NK-92 treated with Interleukin-12 subunit alpha and Interleukin-12 subunit beta, amount 100 ng/mL, for 24 hours (cell line): Measurements from ENCODE around the gene SLC4A9.

Experiments
- DNase-seq: peaks from one replicate; lab custom pipeline; 2025; lab: John Stamatoyannopoulos, UW

The SLC4A9 gene

GRCh38 chr5:140362875-140363630 lies 3.1 kb downstream of the SLC4A9 start:
- DNase-seq, result peak; percentile 51

DNA sequence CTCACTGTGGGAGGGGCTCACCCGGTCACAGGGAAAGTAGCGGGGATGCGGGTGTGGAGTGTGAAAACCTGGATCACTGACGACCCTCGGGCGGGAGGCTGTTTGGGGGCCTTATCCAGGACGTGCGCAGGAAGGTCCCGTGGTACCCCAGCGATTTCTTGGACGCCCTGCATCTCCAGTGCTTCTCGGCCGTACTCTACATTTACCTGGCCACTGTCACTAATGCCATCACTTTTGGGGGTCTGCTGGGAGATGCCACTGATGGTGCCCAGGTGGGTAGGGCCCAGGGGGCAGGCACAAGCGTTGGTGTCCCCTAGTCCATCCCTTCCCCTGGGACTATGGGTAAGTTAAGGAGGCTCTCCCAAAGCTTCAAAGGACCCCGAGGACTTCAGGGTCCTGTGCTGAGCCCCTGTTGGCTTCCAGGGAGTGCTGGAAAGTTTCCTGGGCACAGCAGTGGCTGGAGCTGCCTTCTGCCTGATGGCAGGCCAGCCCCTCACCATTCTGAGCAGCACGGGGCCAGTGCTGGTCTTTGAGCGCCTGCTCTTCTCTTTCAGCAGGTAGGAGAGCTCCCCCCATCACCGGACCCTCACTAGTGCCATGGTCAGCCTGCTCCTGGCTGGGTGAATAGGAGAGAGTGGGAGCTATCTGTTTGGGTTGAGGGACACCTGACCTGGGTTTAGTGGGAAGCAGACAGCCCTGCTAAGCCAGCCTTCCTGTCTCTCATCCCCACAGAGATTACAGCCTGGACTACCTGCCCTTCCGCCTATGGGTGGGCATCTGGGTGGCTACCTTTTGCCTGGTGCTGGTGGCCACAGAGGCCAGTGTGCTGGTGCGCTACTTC lies 3.9 kb downstream of the SLC4A9 start:
- no peak for DNase-seq

DNA sequence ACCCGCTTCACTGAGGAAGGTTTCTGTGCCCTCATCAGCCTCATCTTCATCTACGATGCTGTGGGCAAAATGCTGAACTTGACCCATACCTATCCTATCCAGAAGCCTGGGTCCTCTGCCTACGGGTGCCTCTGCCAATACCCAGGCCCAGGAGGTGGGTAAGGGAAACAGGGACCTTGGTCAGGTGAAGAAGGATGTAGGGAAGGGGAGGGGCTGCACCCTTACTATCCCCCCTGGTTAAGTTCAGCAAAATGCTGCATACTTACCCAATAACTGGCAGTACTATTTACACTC lies 4.4 kb downstream of the SLC4A9 start:
- DNase-seq, result no peak

GRCh38 chr5:140365282-140365681 lies 5.3 kb downstream of the SLC4A9 start:
- no peak for DNase-seq

- DNase-seq, result no peak
Observed at GRCh38 chr5:140365941-140366340, 5.9 kb downstream of the SLC4A9 start.

- no peak for DNase-seq
Observed at GRCh38 chr5:140366589-140367255, 6.7 kb downstream of the SLC4A9 start.

DNA sequence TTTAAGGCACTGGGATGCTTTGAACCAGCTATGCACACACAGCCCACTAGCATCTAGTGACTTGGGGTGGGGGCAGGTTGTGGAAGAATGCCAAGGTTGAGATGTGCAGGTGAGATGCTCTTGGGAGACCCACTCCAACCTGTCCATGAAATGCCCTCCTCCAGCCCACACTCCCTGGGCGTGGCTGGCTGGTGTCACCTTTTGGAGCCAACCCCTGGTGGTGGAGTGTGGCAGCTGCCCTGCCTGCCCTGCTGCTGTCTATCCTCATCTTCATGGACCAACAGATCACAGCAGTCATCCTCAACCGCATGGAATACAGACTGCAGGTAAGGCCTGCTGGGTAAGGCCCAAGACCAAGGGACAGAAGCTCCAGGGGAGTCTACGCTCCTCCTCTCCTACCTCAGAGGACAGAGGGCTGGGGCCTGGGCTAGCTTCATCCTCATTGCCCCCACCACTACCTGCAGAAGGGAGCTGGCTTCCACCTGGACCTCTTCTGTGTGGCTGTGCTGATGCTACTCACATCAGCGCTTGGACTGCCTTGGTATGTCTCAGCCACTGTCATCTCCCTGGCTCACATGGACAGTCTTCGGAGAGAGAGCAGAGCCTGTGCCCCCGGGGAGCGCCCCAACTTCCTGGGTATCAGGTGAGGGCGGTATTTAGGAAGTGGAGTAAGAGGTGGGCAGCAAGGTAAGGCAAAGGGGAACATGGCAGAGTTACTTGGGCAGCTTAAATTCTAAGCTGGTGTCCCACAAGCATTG lies 7.4 kb downstream of the SLC4A9 start:
- DNase-seq, result no peak

DNA sequence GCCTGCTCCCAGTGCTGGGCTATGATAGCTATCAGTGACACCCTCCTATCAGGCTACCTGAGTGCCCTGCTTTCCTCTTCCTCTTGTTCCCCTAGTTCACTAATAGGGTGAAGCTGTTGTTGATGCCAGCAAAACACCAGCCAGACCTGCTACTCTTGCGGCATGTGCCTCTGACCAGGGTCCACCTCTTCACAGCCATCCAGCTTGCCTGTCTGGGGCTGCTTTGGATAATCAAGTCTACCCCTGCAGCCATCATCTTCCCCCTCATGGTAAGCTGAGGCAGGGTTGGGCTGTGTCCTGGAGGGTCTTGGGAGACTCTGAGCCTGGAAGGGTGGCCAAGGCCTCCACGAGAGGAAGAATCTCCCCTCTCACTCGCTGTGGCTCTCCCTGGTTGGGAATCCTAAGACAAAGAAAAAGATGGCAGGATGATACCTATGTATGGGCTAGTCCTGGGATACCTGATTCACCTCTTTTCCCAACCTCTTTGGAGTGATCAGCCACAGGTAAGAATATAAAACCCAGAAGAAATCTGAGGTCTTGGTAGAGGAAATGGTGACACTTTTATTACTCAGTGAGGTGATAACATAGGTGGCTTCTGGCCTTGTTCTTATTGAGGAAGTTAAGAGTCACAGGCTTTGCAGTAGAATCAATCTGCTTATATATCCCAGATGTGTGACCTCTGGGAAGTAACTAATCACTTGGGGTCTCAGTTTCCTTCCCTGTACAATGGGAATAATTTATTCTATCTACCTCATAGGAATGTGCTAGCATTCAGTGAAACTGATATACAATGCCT lies 11.6 kb downstream of the SLC4A9 start:
- DNase-seq, result no peak

DNA sequence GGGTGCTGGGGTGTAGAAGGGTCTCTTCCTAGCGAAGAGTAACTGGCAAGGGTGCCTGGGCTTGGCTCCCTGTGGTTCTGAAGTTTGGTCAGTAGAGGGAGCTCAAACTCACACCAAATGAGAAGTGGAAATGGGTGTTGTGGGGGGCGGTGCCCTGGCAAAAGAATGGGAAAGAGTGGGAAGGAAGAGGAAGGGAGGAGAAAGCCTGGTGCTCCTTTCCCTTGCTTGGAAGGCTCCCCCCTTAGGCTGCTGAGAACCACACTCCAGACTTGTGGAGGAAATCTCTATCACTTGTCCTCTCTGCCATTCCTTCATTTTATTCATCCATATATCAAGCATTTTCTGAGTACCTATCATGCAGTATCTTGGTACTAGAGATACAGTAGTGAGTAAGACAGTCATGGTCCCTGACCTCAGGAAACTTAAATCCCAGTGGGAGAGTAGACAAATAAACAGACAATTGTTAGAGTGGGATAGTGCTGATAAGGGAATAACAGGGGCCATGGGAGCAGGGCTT lies 13.0 kb downstream of the SLC4A9 start:
- DNase-seq, result no peak

DNA sequence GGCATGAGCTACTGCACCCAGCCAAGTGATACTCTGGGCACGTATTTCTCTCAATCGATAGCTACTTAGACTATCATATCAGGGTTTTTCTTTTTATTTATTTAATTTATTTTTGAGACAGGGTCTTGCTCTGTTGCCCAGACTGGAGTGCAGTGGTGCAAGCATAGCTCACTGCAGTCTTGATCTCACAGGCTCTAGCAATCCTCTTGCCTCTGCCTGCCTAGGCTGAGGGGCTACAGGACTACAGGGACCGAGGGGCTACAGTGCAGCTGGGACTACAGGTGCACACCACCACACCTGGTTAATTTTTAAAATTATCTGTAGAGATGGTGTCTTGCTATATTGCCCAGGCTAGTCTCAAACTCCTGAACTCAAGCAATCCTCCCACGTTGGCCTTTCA lies 21.4 kb downstream of the SLC4A9 start:
- DNase-seq, result no peak

DNA sequence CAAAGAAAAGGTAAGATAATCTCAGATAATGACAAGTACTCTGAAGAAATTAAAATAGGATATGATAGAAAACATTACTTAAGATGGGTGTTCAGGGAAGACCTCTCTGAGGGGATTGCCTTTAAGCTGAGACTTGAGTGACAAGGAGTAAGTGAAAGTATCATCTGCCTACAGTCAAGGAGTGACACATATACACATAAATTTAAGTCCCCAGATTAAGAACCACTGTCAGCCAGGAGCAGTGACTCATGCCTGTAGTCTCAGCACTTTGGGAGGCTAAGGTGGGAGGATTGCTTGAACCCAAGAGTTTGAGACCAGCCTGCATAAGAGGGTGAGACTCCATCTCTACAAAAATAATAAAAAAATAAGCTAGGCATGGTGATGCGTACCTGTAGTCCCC lies 22.0 kb downstream of the SLC4A9 start:
- no peak for DNase-seq

DNA sequence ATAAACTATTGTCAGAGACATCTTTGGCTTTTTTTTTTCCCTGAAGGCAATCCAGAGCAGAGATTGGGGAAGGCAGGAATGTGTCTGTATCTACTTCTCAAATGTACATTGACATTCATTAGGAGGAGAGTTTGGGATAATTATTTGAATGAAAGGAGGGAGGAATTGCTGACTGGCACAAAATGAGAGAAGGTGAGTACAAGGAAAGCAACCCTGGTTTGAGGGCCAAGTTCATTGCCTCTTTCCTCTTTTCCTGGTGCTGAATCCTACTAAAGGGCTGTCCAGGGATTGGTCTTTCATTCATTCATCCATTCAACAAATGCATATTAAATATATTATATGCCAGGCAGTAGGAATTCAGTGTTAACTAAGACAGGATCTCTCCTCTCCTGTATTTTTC lies 22.9 kb downstream of the SLC4A9 start:
- no peak for DNase-seq

GRCh38 chr5:140383300-140383699 lies 23.3 kb downstream of the SLC4A9 start:
- DNase-seq, result no peak

GRCh38 chr5:140388052-140388451 lies 28.1 kb downstream of the SLC4A9 start:
- DNase-seq, result no peak

DNA sequence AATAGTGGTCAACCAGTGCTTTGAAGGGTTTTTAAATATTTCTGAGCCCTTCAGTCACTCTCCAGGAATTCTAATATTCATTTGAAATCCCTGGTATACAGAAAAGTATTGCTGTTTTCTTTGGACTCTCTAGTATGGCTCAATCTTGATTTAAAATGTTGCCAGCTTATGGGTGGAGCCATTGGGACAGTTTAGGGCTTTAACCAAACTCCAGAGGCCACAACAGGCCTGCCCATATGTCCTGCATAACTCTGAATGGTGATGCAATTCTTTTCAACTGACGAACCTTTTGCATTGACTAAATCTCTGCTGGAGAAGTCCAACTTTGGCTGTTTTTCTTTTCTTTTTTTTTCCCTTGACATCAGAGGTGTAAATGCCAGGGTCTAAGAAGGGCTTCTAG lies 31.3 kb downstream of the SLC4A9 start:
- no peak for DNase-seq

GRCh38 chr5:140391732-140392131 lies 31.7 kb downstream of the SLC4A9 start:
- DNase-seq, result no peak

GRCh38 chr5:140393738-140394137 lies 33.7 kb downstream of the SLC4A9 start:
- DNase-seq, result no peak

DNA sequence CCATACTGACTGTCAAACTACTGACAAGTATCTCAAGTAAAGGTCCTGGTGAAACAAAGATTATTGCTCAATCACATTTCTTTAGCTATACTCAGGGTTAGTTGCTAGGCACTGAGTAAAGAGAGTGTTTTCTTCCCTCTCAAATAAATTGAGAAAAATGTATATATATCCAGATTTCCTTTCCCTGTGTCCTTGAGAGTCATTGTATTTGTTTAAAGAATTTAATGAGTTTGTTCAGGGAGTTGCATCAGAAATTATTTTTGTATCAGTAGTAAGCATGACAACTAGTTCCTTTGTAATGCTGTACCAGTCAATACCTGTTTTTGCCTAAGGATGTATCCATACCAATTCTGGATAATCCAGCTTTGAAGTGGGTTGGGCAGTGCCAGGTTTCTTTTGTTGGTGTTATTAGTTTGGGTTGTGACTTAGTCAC lies 38.4 kb downstream of the SLC4A9 start:
- no peak for DNase-seq

- no peak for DNase-seq
Observed at GRCh38 chr5:140399979-140400729, 40.2 kb downstream of the SLC4A9 start.

DNA sequence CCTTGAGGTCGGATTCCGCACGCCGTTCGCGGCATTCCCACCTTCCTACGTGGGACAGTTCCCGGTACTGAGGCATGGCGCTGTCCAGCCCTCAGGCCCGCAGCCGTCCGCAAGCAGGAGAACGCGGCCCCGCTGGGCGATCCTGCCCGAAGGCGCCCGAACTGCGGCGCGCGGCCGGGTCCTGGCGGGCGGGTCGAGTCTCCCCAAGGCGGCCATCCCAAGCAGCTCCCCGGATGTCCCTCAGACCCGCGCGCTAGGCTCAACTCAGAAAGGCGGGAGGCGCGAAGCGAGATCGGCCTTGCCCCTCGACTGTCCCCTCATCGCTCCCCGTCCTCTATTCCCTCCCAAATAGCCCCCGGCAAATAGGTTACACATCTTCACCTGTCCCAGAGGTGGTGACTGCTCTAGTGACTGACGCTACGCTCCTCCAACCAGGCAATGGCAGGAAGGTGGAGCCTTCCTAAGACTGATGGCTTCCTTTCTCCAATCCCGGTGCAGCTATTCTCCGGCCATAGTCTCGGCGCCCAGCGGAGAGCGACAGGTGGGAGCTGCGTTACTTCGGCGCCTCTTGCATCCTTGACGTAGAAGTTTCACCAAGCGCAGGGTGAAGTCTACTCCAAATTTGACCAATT lies 40.9 kb downstream of the SLC4A9 start:
- DNase-seq, result peak; percentile 84
